Skeletal muscle satellite cell (primary cell): Measurements from ENCODE around the gene KCNJ11.

Source experiments
- H3K27me3 ChIP-seq: 2 replicates; pipeline ENCODE4 v1.7.0; 2013; ENCODE audit warnings: low read length; ENCODE audit not compliant: control insufficient read depth, insufficient read depth
- H3K36me3 ChIP-seq: 2 replicates; pipeline ENCODE4 v1.7.0; 2013; ENCODE audit warnings: mild to moderate bottlenecking, control low read depth, low read length; ENCODE audit not compliant: insufficient read depth
- H3K4me1 ChIP-seq: 2 replicates; pipeline ENCODE4 v1.7.0; 2013; ENCODE audit warnings: low read length; ENCODE audit not compliant: control insufficient read depth, insufficient read depth
- H3K4me2 ChIP-seq: 2 replicates; pipeline ENCODE4 v1.7.0; 2013; ENCODE audit warnings: mild to moderate bottlenecking, low read length
- H3K4me3 ChIP-seq: 2 replicates; pipeline ENCODE4 v1.7.0; 2013; ENCODE audit warnings: low read length
- H3K9ac ChIP-seq: 2 replicates; pipeline ENCODE4 v1.7.0; 2013; ENCODE audit warnings: mild to moderate bottlenecking, low read depth, low read length, moderate library complexity
- H3K9me3 ChIP-seq: replicated peaks from 2 replicates; pipeline ENCODE4 v1.7.0; 2013; ENCODE audit warnings: mild to moderate bottlenecking, control low read depth, low read length

KCNJ11 gene

DNA sequence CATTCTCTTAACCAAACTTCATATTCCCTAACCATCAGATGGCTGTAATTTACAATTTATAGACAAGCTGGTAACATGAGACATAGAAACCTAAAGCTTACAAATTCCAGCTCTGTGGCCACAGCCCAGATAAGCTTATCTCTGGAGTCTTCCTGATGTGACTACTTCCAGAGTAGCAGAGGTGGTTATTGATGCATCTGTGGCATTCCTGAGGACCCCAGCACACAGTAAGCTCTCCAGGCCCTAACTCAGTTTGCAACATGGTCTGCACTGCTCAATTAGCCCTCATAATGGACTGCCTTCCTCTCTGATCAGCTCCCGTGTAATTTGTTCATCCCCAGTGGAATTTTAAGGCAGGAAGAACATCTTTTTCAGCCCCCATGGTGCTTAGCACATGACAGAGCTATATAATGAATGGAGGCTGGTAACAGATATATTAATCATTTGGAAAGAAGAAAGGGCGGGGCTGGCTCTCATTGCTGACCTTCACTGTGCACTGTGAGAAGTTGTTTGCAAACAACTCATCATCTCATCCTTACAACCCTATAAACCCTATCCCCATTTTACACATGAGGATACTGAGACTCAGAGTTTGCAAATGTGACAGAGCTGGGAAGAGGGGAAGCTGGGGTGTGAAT lies 30.1 kb upstream of the KCNJ11 start:
- no peak overlapping the region for H3K4me2 ChIP-seq
- no peaks in the 10 kb centered on the region for H3K36me3 ChIP-seq
- H3K4me3 ChIP-seq, result no peak overlapping the region
- no peaks in the 10 kb centered on the region for H3K9me3 ChIP-seq
- peaks cover 91% of the 10 kb centered on the region for H3K27me3 ChIP-seq
- no peaks in the 10 kb centered on the region for H3K4me1 ChIP-seq
- H3K9ac ChIP-seq, result no peak overlapping the region

DNA sequence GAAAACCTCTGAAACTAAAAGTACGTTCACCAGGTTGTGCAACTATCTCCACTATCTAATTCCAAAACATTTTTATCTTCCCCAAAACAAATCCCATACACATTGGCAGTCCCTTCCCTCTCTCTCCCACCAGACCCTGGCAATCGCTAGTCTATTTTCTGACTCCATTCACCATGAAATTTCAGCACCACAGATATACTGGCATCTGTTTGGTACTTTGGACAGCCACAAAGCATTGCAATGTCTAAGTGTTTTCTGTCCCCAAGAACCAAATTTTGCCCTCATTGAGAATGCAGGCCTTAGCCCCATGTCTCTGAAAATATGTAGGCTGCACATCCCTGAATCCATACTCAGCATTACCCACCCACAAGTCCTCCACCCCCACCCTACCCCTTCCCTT lies 28.0 kb upstream of the KCNJ11 start:
- H3K9ac ChIP-seq, result no peak overlapping the region
- no peaks in the 10 kb centered on the region for H3K4me1 ChIP-seq
- H3K36me3 ChIP-seq, result no peaks in the 10 kb centered on the region
- peaks cover 90% of the 10 kb centered on the region for H3K27me3 ChIP-seq
- no peak overlapping the region for H3K4me3 ChIP-seq
- H3K4me2 ChIP-seq, result no peak overlapping the region
- H3K9me3 ChIP-seq, result no peaks in the 10 kb centered on the region

DNA sequence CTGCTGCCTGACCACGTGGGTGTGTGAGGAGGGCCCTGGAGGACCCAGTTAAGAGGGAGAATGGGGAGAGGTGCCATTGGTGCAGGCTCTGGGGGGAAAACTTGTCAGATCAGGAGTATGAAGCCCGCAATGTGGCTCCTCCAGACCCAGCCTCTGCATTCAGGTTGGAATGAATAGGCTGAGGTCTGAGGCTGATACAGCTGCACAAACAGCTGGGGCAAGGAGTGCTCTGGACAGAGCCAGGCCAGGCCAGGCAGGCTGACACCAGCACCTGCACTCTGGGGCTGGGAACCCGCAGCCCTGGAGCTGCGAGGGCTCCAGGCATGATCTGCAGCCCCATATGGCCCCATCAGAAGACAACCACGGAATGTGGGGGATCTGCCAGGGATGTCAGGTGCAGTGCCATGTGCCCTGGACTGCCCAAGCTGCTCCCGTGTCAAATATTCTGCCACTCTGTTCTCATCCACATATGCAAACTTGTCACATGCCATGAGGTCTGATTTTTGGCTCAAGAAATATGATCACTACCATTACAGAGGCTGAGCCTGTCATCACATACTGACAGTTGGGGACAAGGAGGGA lies 27.2 kb upstream of the KCNJ11 start:
- Histone ChIP-seq H3K9me3 (no peaks in the 10 kb centered on the region), H3K4me3 (no peak overlapping the region), H3K9ac (no peak overlapping the region), H3K27me3 (peaks cover 86% of the 10 kb centered on the region), H3K4me2 (no peak overlapping the region), H3K36me3 (no peaks in the 10 kb centered on the region), H3K4me1 (no peaks in the 10 kb centered on the region)

DNA sequence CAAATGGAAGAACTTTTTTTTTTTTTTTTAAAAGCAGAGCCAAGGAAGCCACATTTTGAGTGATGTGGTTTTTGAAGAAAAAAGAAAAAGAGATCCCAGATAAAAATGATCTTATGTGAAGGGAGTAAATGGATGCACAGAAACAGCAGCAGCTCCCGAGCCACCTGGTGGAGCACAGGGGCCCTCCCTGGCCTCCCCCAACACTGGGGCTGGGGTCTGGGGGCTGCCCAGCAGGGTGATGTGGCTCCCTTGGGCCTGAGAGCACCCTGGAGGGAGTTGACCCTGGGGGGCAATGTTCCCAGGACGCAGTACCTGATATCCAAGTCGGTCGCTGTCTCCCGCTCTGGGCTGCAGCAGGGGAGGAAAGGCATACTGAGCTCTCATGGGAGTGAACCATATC lies 26.5 kb upstream of the KCNJ11 start:
- no peak overlapping the region for H3K4me2 ChIP-seq
- no peaks in the 10 kb centered on the region for H3K4me1 ChIP-seq
- H3K4me3 ChIP-seq, result no peak overlapping the region
- peaks cover 85% of the 10 kb centered on the region for H3K27me3 ChIP-seq
- H3K9me3 ChIP-seq, result no peaks in the 10 kb centered on the region
- H3K9ac ChIP-seq, result no peak overlapping the region
- no peaks in the 10 kb centered on the region for H3K36me3 ChIP-seq

DNA sequence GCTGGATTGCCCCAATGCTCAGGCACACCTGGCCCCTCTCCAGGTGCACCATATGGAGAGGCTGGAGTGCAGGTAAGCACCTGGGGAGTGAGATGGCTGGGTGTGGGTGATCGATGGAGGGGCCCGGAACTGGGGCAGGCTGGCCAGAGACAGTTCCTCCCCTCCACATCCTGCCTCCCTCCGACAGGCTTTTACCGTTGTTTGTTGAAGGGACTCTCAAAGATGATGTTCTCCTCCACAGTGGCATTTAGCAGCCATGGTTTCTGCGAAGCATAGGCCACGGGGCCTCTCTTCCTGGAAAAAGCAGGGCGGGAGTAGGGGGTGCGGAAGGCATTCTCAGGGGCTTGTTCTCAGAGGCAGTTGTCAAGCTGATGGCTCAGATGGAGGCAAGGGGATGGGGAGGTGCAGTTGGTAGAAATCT lies 25.9 kb upstream of the KCNJ11 start:
- Histone ChIP-seq H3K9ac (no peak overlapping the region), H3K4me2 (no peak overlapping the region), H3K27me3 (peaks cover 78% of the 10 kb centered on the region), H3K4me3 (no peak overlapping the region), H3K4me1 (no peaks in the 10 kb centered on the region), H3K9me3 (no peaks in the 10 kb centered on the region), H3K36me3 (no peaks in the 10 kb centered on the region)

DNA sequence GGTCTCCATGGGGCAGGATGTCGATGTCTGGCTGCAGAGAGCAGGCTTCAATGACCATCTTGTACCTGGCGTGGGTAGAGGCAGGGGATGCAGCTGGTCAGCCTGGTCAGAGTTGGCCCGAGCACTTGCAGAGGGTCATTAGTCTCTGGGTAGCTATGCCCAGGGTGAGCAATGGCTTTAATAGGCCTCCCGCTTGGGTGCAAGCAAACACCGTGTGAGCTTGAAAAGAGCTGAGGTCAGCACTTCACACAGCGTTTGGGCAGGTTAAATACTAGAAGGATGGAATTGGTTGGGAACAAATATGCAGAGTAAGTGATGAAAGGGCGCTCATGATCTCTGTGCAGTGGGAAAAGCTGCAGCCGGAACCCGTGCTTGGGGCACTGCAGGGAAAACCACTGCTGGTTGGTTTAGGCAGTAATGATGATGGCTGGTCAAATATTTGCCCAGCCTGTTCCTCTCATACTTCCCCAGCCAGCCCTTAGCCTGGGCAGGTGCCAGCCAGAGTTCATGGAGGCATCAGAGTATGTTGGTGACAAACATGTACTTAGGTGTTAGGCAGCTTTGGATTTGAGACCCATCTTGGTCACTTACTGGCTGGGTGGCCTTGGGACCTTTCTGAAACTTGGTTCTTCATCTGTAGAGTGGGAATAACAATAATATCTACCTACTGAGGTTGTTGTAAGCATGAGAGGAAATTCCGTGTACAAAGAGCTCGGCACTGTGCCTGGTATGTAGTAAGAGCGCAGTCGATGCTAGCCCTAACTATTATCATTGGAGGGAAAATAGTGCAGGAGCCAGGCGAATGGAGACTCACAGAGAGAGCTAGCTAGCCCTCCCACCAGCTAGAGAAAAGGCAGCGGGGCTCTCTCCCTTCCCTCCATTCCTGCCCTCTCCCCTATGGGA lies 25.2 kb upstream of the KCNJ11 start:
- H3K4me3 ChIP-seq, result no peak overlapping the region

DNA sequence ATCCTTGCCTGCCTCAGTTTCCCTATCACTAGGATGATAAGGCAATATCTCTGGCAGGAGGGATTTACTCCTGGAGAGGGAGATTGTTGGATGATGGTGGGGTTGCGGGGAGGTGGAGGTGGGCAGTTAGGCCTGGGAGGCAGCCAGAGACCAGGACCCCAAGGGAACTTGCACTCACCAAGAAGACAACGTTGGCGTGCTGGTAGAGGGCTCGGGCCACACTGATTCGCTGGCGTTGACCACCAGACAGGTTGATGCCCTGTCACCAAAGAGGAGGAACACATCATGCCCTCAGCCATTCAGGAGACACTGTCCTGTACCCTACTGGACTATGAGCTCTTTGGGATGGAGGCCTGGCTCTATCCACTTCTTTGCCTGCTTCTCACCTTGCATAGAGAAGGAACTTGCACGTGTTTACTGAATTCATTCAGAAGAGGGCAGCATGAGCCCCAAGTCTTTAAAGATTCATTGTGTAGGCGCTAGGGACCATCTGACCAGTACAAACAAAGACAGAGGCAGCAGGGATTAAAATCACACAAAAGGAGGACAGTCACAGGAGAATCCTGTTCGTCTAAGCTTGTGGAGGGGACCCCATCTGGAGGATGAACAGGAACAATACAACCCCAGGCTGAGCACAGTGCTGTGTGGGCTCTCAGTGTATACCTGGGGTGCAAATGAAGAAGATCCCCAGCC lies 24.2 kb upstream of the KCNJ11 start:
- H3K36me3 ChIP-seq, result no peaks in the 10 kb centered on the region

More for the DNA sequence above, 25.2 kb upstream of the KCNJ11 start:
- no peak overlapping the region for H3K4me2 ChIP-seq
- no peaks in the 10 kb centered on the region for H3K9me3 ChIP-seq
- H3K4me1 ChIP-seq, result no peaks in the 10 kb centered on the region
- H3K9ac ChIP-seq, result no peak overlapping the region
- no peaks in the 10 kb centered on the region for H3K36me3 ChIP-seq
- H3K27me3 ChIP-seq, result peaks cover 72% of the 10 kb centered on the region

DNA sequence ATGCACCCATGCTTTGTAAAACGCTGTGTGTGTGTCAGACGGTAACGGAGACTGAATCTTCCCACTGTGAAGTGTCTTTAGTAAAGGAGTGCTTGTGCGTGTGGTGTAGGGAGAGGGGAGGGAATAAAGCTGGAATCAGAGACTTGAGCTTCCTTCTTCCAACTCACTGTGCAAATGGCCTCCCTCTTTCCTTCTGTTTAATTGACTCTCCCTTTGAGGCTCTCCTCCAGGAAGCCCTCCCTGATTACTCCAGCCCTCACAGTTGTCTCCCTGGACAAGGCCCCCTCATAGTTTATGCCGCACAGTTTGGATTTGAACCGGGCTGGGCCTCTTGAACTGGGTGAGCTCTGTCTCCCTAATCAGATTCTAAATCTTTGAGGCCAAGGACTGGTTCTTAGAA lies 23.0 kb upstream of the KCNJ11 start:
- no peak overlapping the region for H3K4me3 ChIP-seq
- H3K36me3 ChIP-seq, result no peaks in the 10 kb centered on the region
- no peaks in the 10 kb centered on the region for H3K9me3 ChIP-seq
- H3K4me2 ChIP-seq, result no peak overlapping the region
- no peaks in the 10 kb centered on the region for H3K4me1 ChIP-seq
- H3K9ac ChIP-seq, result no peak overlapping the region
- H3K27me3 ChIP-seq, result peaks cover 52% of the 10 kb centered on the region

More for the DNA sequence above, 24.2 kb upstream of the KCNJ11 start:
- H3K4me1 ChIP-seq, result no peaks in the 10 kb centered on the region
- H3K4me3 ChIP-seq, result no peak overlapping the region
- H3K27me3 ChIP-seq, result peaks cover 62% of the 10 kb centered on the region
- H3K9ac ChIP-seq, result no peak overlapping the region
- no peaks in the 10 kb centered on the region for H3K9me3 ChIP-seq
- H3K4me2 ChIP-seq, result no peak overlapping the region

DNA sequence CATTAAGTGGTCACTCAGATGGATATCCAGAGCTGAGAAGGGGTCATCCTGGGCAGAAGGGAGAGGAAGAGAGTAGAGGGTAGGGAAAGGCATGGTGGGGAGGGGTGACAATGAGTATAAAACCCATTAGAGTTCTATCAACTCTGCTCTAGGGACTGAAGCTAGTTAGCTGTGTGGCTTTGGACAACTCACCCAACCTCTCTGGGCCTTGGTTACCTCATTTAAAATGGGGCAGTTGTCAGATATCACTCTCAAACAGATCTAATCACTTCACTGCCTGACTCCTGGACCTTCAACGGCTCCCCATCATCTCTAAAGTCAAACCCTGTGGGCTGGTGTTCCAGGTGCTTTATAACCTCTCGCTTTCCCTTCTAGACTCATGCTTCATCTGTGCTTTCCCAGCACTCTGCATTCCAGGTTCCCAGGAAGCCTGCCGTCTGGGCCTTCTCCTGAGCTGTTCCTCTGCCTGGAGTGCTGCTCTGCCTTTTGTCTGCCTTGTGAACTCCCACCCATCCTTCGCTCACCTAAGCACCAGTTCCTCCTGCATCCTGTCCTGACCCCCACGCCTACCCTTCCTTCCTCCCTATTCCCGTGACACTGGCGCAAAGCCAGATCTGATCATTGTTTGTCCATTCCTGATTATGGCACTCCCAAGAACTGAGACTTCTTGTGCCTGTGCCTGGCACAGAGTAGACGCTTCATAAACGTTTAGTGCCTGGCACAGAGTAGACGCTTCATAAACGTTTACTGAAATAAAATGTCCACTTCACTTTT lies 22.3 kb upstream of the KCNJ11 start:
- no peaks in the 10 kb centered on the region for H3K9me3 ChIP-seq
- peaks cover 46% of the 10 kb centered on the region for H3K27me3 ChIP-seq
- H3K4me3 ChIP-seq, result no peak overlapping the region
- H3K36me3 ChIP-seq, result no peaks in the 10 kb centered on the region
- H3K4me1 ChIP-seq, result peaks cover 4% of the 10 kb centered on the region
- no peak overlapping the region for H3K4me2 ChIP-seq
- H3K9ac ChIP-seq, result no peak overlapping the region

DNA sequence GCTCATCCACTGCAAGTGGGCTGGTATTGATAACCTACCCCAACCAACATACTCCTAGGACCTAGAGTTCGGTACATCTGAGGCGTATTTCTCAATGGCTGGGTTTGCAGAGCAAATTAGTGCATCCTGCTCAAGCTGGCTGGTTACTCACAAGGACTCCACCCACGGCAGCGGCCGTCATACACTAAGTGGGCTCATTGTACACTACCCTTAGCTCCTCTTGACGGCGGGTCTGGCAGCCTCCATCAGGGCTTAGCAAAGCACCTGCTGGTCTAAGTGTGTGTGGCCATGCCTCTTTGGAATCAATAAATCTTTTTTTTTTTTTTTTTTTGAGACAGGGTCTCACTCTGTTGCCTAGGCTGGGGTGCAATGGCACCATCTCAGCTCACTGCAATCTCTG lies 20.2 kb upstream of the KCNJ11 start:
- Histone ChIP-seq H3K9me3 (no peaks in the 10 kb centered on the region), H3K36me3 (no peaks in the 10 kb centered on the region), H3K4me3 (no peak overlapping the region), H3K27me3 (peaks cover 26% of the 10 kb centered on the region), H3K4me2 (no peak overlapping the region), H3K4me1 (peaks cover 13% of the 10 kb centered on the region), H3K9ac (no peak overlapping the region)

DNA sequence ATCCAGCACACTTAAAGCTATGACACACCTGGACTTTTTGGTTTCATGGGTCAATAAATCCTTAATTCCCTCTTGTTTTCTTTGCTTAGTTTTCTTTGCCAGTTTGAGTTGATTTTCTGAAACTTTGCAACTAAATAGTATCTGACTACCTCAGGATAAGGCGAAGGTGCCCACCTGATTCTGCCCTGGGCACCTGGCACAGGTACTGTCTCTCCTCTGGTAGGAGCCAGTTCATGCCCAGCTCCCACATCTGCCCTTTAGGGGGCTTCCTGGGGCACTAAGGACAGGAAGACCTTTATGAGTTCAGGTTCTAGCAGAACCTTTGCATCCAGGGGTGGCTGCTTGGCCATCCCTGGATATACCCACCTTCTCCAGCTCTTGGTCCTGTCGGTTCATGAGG lies 19.6 kb upstream of the KCNJ11 start:
- Histone ChIP-seq H3K4me1 (peaks cover 13% of the 10 kb centered on the region), H3K9ac (no peak overlapping the region), H3K27me3 (peaks cover 25% of the 10 kb centered on the region), H3K4me2 (no peak overlapping the region), H3K4me3 (no peak overlapping the region), H3K36me3 (no peaks in the 10 kb centered on the region), H3K9me3 (no peaks in the 10 kb centered on the region)
